HG02798 (cell line): ENCODE results near the gene ASXL1.
"Not testable (repeated sequence)": the region's sequence is repeated elsewhere in the genome, so short reads cannot be mapped to it uniquely, and the experiment has no call there.

Source experiments
- ATAC-seq: cut with Tn5 transposase; IDR thresholded peaks from one replicate; pipeline ENCODE4 v1.9.1; 2021; ENCODE audit warnings: mild to moderate bottlenecking; ENCODE audit not compliant: unreplicated experiment, poor library complexity

ASXL1 gene

GRCh38 chr20:32357869-32358631 lies at the start of gene ASXL1:
Gene ASXL1, plus strand, starts transcription at chr20:32358331. Its CDS starts 445 bp downstream, at chr20:32358776.
- peak; percentile 81 for ATAC-seq

GRCh38 chr20:32312718-32313424 lies 45.3 kb upstream of the ASXL1 start:
- no peak for ATAC-seq

- ATAC-seq, result no peak
Measured at GRCh38 chr20:32314768-32315167, 43.4 kb upstream of the ASXL1 start.

- ATAC-seq, result no peak
Measured at GRCh38 chr20:32315399-32315798, 42.7 kb upstream of the ASXL1 start.

- ATAC-seq, result no peak
Measured at GRCh38 chr20:32315891-32316290, 42.2 kb upstream of the ASXL1 start.

- ATAC-seq, result no peak
Measured at GRCh38 chr20:32316667-32317066, 41.5 kb upstream of the ASXL1 start.

GRCh38 chr20:32319100-32319499 lies 39.0 kb upstream of the ASXL1 start:
- ATAC-seq, result no peak

GRCh38 chr20:32320305-32320704 lies 37.8 kb upstream of the ASXL1 start:
- no peak for ATAC-seq

GRCh38 chr20:32321390-32321789 lies 36.7 kb upstream of the ASXL1 start:
- no peak for ATAC-seq

- not testable (repeated sequence) for ATAC-seq
Measured at GRCh38 chr20:32322260-32322659, 35.9 kb upstream of the ASXL1 start.

- not testable (repeated sequence) for ATAC-seq
Measured at GRCh38 chr20:32323761-32324160, 34.4 kb upstream of the ASXL1 start.

GRCh38 chr20:32325706-32326503 lies 32.2 kb upstream of the ASXL1 start:
- no peak for ATAC-seq

- ATAC-seq, result no peak
Measured at GRCh38 chr20:32326504-32326845, 31.7 kb upstream of the ASXL1 start.

GRCh38 chr20:32327087-32327681 lies 30.9 kb upstream of the ASXL1 start:
- no peak for ATAC-seq

- ATAC-seq, result no peak
Measured at GRCh38 chr20:32329817-32330554, 28.1 kb upstream of the ASXL1 start.

- no peak for ATAC-seq
Measured at GRCh38 chr20:32330555-32330897, 27.6 kb upstream of the ASXL1 start.

- ATAC-seq, result peak; percentile 1
Measured at GRCh38 chr20:32332614-32333013, 25.5 kb upstream of the ASXL1 start.

GRCh38 chr20:32333181-32333987 lies 24.7 kb upstream of the ASXL1 start:
- peak; percentile 72 for ATAC-seq
